Stimulated activated CD8-positive, alpha-beta memory T cell treated with anti-CD3 and anti-CD28 coated beads, Interleukin-2, amount 100 ng/mL, for 1 hour (primary cell): ENCODE measurements around the gene HYAL1.
A peak's percentile ranks its signal among the peaks of the same experiment; 100 is the strongest.

Source experiments
- DNase-seq, 2 donors: peaks; one replicate each; pipeline ENCODE4 v3.0.0-alpha.2; 2020; ENCODE audit warnings: low read depth in 2 of 2

The HYAL1 gene, protein sequence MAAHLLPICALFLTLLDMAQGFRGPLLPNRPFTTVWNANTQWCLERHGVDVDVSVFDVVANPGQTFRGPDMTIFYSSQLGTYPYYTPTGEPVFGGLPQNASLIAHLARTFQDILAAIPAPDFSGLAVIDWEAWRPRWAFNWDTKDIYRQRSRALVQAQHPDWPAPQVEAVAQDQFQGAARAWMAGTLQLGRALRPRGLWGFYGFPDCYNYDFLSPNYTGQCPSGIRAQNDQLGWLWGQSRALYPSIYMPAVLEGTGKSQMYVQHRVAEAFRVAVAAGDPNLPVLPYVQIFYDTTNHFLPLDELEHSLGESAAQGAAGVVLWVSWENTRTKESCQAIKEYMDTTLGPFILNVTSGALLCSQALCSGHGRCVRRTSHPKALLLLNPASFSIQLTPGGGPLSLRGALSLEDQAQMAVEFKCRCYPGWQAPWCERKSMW

DNA sequence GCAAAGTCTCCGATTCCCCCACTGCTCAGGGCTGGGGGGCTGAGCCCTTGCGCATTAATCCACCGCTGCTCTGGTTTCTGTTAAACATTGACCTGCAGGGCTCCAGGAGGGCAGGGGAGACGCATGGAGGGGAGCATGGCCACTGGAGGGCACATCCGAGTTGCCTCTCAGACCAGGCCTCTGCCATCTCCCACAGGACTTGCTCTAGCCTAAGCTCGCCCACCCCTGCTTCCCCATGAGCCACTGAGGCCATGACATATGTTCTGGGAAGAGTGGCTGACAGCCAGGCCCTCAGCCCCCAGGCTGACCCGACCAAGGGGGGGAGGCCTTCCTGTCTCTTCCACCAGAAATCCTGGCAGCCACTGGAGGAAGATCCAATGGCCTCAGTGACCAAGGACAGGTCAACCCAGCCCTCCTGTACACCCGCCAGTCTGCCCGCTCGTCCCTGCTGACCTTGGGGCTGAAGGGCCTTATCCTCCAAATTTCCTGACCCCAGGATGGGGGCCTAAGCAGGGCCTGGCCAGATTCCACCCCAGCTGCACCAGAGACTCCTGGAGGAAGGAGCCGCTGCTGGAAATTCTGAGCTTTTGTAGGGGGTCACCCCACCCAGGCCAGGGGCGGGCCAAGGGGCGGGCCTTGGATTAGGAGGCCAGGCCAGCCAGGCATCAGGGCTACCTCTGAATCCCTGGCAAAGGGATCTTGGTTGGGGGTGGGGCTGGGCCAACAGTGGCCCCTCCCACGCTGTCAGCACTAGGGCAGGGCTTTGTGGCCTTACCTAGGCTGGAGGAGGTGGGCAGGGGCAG, at the start of gene HYAL1:
TSS of gene HYAL1 (minus strand) at position 562 of the 803 bp plus-strand sequence. CDS start 618 bp downstream, outside the sequence.
- DNase-seq = no peak

DNA sequence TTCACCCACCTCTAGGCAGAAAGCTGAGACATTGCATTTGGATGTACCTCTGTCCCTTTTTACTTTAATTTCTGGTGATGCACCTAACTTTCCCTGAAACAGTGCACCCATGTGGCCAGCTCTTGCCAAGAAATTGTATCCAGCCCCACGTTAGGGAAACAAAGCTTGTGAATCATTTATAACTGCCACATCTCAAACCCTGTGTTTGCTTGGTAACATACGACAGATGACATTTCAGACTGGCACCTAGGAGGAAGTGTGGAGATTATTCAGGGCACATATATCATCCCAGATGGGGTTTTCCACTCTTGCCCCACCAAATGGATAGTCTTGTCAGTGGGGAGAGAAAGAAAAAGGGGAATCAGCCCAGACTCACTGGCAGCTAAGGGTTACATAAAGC, 49.4 kb upstream of the HYAL1 start:
- DNase-seq = no peak

DNA sequence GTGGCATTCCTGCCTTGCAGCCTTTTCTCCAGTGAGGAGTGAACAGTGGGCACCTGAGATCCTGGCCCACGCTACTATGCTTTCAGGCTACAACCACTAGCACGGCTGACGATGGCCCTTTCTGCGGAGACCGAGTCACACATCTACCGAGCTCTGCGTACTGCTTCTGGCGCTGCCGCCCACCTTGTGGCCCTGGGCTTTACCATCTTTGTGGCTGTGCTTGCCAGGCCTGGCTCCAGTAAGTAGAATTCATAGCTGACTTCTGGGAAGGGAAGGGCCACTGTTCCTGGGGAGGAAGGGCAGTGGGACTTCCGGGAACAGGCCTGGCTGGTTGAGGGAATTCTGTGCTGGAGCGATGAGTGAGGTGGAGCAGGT, 47.9 kb upstream of the HYAL1 start:
- DNase-seq = no peak

DNA sequence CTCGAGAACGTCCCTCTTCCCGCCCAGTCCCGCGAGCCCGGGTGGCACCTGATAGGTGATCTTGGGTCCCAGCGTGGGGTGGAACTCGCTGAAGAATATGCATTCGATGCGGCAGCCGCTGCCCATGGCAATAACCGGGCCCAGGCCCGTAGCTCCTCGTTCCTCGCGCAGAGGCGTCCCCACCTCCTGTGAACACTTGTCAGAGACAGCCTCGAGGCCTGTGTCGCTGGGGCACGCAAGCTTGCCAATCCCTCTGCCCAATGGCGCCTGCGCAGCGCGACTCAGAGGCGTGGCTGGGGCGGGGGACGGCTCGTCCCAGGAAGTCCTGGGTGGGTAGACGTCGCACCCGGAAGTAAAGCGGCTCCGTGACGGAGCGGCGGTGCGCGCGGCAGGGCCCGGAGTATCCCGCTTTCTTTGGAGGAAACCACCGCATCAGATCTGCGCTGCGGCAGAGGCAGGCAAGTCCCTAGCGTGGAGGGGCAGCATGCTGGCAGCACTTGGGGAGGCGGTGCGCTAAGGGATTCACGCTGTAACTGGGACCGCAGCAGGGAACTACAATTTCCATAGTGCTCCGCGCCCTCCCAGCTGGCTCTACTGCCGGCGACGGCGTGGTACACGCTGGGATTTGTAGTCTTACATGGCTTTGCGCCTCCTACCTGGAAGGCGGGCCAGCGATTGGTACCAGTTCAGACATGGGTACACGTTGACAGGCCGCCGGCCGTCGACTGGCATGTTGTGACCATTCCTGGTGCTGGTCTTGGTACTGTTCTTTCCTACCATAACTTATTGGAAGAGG, 47.4 kb upstream of the HYAL1 start, which contains the start of the genes CYB561D2 and NPRL2:
TSS of gene CYB561D2 (plus strand) at position 336 of the 796 bp plus-strand sequence. CDS start 572 bp downstream, outside the sequence.
TSS of gene NPRL2 (minus strand) at position 249 of the 796 bp plus-strand sequence. CDS start at position 126, 123 bp downstream.
- DNase-seq = peak; percentile 98 to 99

DNA sequence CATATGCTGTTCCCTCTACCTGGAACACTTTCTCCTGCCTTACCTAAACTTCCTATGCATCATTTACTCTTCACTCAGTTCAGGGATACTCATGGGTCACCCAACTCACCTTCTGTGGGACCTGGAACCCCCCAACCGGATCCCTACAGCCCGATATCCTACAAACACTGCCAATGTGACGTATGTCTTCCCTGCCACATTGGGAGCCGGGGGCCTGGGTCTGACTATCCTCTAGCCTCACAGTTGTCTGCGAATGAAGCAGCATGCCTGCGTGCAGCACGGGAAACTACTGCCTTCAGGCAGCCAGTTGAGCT, 46.8 kb upstream of the HYAL1 start:
- DNase-seq = no peak

DNA sequence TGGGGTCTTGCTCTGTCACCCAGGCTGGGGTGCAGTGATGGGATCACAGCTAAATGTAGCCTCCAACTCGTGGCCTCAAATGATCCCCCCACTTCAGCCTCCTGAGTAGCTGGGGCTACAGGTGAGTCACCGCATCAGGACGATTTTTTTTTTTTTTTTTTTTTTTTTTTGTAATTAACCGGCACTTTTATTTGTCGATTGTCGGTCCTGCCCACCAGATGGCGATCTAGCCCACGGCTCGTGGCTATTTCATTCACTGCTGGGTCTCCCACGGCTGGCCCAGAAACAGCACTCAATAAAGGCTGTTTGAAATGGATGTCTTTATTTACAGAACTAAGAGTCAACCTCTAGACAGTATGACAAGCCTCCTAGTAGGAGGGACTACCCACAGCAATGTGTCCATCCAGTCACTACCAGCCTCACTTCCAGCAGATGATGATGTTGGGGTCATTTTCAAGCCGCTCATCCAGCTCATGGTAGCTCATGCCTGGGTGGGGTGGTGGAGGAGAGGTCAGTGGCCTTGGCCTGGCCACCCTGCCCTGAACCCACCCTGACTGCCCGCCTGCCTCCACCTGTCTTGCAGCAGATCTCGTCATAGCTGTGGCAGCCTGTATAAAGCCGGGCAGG, 43.9 kb upstream of the HYAL1 start:
- DNase-seq = peak; percentile 53 to 60

DNA sequence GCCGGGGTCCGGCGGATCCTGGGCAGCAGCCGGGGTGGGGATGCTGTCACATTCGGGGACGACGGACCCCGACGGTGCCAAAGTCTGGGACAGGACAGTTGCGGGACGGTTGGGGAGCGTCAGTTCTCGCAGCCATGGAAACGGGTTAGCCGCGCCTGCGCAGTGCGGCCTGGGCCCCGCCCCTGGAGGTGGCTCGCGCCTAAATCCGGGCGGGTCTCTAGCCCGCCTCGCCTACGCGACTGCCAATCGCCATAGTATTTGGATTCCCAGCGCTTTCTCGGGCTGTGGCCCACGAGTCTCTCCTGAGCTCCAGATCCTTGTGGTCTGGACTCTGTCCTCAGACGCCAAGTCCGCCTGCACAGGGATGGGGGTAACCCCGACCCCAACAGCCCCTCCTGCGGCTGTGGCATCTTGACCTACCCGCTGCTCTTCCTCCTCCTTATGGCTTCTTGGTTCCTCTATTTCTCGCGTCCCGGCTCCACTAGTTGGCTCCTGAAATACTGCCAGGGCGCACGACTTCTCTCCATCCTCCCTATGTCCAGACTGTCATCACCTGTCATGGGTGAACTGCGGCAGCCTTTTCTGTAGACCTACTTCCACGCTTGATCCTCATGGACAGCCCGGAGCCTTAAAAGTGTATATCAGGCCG, 42.3 kb upstream of the HYAL1 start, which contains the start of gene ZMYND10:
TSS of gene ZMYND10 (minus strand) at position 147 of the 649 bp plus-strand sequence. CDS start 153 bp downstream, outside the sequence.
- DNase-seq = peak in 1 of 2 donors; percentile 58

DNA sequence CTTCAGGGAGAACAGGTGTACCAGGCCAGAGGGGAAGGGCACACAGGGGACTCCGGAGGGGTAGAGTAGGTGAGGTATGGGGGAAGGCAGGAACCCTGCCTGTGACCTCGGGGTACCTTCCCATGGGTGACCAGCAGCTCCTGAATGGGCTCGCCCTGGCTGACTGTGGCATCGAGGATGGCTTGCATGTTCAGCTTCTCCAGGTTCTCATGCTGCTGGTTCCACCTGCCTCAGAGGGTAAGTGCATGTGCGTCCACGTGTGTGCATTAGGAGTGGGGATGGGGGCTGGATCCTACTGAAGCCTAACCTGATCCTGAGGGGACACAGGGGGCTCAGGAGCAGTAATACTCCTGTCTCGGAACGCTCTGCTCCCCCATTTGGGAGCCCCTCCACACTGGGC, 41.6 kb upstream of the HYAL1 start:
- no peak for DNase-seq

DNA sequence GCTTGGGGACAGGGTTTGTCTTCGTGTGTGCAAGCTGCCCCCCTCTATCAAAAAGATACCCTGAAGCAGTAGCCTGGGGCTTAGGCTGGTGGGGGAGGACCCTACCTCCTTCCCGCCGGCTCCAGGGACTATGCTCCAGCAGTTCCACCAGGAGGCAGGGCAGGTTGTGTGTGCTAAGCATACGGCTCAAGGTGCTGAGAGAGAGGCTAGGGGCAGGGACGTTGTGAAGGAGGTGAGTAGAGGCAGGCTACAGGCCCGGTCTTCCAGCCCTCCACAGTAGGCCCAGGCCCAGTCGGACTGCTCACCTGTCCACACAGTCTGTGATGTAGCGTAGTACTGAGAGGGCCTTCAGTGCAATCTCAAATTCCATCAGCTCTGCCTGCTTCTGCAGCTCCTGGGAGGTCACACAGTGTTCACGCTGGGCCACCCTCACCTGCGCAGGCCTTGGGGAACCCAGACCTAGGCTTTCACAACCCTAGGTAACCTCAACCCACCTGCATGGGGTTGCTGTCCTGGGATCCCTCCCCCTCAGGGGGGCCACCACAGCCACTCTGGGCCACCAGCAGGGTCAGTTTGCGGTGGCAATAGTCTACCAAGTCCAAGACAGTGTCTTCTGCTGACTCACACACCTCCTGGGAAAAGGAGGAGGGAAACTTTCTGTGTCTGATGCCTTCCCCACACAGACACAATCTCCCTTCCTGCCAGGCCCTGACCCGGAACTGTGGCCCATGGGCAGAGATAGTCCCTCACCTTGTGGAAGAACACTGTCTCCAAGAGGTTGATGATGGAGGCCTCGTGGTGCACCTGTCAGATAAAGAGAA, 39.6 kb upstream of the HYAL1 start:
- DNase-seq = no peak

DNA sequence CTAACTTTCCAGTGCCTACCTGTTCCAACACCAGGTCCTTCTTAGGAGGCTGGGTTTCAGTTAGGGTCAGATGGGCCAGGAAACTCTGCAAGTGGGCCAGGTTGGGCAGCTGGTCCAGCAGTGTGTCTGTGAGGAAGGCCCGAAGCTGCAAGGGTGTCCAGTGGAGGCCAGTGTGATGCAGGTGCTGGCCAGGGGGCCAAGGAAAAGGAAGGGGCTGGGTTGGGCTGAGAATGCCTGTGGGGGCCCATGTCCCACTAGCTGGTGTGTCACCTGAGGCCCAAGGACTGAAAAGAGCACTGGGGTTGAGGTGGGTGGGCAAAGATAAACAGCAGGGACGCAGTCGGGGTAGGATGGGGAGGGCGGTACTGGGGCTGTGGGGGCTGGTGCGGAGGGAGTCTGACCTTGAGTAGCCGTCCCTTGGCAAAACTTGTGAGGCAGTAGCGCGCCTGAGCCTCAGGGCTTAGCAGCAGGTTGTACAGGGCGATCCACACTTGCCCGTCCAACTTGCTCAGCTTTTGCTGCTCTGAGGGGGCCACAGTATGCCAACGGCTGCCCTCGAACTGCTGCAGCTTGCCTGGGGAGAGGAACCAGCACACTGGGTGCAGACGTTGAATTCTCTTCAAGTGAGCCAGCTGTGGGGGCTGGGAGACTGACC, 38.7 kb upstream of the HYAL1 start:
- DNase-seq = no peak

DNA sequence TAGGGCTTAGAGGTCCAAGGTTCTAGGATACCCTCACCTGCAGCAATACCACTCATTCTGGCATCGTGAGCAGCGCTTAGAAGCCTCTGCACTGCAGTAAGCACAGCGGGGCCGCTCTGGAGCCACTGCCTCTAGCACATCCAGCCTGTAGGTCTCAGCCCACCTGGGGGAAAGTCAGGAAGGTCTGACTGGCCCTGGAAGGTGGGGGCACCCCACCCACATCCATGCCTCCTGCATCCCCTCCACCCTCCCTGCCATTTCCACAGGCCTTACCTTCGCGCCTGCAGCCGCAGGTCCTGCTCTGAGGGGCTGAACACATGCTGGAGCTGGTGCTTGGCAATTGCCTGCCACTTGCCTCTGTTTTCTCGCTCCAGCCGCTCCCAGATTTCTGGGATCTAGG, 38.2 kb upstream of the HYAL1 start:
- DNase-seq = no peak

DNA sequence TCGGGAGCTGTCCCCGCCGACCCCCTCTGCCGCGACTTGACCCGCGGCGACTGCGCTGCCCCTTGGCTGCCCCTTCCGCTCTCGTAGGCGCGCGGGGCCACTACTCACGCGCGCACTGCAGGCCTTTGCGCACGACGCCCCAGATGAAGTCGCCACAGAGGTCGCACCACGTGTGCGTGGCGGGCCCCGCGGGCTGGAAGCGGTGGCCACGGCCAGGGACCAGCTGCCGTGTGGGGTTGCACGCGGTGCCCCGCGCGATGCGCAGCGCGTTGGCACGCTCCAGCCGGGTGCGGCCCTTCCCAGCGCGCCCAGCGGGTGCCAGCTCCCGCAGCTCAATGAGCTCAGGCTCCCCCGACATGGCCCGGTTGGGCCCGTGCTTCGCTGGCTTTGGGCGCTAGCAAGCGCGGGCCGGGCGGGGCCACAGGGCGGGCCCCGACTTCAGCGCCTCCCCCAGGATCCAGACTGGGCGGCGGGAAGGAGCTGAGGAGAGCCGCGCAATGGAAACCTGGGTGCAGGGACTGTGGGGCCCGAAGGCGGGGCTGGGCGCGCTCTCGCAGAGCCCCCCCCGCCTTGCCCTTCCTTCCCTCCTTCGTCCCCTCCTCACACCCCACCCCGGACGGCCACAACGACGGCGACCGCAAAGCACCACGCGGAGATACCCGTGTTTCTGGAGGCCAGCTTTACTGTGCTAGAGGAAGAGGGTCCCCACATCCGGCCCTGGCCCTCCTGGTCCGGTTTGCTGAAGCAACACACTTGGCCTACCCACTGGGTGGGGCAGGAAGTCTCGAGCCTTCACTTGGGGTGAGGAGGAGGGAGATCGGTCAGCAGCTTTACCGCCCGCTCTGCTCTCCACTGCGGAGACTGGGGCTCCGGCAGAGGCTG, 37.3 kb upstream of the HYAL1 start, which contains the start of gene RASSF1:
TSS of gene RASSF1 (minus strand) at position 389 of the 882 bp plus-strand sequence. CDS start at position 358, 31 bp downstream.
- DNase-seq = peak in 1 of 2 donors; percentile 39

DNA sequence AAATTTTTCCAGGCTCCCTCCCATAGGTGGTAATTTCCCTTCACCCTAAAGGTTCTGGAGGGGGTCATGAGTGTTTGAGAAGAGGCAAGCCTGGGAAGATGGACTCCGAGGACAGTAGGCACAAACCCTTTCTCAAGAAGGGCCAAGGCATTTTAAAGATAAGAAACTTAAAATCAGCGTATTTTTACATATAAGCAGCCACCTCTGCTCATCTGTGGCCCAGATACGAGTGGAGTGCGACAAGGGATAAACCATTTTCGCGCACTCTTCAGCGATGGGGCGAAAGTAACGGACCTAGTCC, 36.7 kb upstream of the HYAL1 start:
- DNase-seq = no peak

DNA sequence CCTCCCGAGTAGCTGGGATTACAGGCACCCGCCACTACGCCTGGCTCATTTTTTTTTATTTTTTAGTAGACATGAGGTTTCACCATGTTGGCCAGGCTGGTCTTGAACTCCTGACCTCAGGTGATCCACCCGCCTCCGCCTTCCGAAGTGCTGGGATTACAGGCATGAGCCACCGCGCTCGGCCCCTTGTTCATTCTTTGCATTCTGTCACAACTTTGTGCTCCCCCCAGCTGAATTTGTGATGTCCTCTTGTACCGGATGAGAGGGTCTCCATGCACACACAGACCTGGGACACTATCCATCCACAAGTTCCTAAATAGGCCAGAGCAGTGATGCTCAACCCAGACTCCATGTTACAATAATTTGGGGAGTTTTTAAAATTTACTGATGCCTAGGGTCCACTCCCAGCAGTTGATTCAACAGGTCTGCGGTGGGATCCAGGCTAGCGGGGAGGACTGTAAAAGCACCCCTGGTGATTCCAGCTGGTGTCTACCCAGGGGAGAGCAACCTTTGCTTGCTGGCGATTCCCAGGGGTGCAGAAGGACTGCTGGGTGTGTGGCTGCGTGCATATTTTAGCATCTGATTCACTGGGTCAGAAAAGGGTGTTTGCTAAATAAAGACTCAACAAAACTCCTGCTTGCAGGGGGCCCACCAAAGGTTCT, 36.2 kb upstream of the HYAL1 start:
- no peak for DNase-seq

DNA sequence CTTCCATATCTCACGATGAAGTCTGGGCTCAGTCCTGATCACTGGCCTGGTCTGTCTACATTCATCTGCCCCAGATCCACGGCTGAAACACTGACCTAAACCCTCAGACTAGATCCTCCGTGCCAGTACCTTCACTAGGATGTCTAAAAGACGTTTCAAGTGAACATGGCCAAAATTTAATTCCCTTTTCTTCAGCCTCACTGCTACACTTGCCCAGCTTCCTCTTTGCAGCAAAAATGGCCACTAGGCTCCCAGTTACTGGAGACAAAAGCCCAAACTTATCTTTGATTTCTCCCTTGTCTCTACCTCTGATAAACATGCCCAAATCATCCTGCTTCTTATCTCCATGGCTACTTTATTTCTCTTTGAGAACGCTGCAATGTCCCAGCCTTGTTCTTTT, 35.6 kb upstream of the HYAL1 start:
- no peak for DNase-seq

DNA sequence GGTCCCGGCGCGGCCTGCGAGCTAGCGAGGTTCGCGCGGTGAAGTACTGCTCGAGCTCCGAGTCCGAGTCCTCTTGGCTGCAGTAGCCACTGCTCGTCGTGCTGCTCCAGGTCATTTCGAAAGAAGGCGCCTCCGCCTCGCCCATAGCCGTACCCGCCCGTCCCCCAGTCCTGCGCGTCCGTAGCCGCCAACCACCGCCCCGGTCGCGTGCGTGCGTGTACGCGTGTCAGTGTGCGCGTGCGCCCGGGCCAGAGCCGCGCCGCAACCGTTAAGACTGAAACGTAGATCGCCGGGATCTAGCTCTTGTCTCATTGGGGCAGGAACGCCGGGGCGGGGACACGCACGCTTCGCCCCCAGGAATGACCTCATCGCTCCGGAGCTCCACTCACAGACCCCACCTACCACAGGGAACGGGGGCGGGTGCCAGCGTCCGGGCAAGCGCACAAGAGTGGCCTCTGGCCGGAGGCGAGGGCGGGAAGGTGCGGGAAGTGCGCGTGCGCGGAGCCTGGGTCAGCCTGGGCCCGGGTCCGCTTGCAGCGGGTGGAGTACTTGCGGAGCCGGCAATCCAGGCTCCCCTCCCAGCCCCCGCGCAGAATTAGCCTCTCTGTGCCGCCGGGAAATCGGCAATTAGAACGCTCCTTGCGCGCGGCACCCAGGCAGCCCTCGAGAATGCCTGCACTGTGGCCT, 33.9 kb upstream of the HYAL1 start:
- DNase-seq = peak; percentile 83 to 88

DNA sequence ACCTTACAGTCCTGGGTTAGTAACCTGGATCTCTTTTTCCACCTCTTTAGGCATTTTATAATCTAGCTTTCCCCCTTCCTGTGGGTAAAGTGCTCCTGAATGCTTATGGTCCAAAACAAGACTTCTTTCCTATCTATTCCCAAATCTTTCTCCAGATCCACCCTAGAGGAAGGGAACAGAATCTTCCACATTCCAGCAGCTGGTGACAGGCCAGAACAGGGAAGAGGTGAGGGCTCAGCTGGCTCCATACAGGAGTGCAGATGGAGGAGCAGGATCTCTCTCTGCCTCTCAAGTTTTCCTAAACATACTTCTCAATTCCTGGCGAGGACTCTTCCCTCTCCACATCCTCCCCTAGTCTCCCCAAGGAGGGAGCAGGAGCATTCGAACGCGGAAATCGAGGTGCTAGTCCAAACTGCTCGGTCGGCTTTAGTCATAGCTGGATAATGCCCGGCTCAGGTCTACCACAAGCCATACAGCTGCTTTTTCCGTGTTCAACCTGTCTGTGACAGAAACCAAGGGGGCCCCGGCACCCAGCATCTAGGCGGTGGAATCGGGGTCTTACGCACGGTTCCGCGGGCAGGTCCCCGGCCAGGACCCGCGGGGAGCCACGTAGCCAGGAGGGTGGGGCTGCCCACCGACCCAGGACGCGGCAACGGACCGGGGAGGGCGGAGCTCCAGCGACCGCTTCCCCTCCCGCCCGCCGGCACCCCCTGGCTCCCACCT, 33.2 kb upstream of the HYAL1 start:
- no peak for DNase-seq
